Measurements from ENCODE around the gene CFAP58. TPM values are rescaled to one million over a fixed set of nuclear protein-coding genes. Genes with fewer than 3 reads are reported as not detected.

The CFAP58 gene
- total RNA-seq, 1 experiment from 2014 or later = 0.63 TPM

DNA sequence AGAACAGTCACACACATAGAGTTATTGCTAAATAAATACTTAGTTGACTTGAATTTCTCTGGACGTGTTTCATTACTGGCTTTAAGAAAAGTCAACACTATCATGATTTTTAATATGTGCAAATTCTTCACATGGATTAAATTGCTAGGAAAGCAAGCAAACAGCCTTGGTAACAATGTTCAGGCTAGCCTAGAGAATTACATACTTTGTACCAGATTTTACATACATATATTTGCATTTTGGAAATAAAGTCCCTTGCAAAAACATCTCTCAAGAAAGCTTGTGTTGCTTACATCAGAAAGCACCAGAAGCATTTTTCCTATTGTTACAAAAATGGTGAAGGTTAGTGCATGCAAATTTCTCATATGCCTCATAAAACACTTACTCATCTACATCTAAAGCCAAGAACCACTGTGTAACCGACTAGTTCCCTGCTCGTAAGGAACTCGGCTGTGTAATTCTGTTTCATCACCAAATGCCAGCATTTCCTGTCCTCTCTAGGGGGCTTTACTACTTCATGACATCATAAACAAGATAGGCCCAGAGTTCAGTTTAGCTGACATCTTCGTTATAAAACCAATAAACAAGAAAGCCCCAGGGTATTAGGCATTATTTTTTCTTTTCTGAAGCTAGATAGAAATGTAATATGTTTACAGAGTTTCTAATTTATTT lies 87.8 kb downstream of the CFAP58 start:
- H3K9me3 ChIP-seq (ENCODE audit: control insufficient read depth, low read depth, low read length) = no peaks in the 10 kb centered on the region
- no peak overlapping the region for H2BK15ac ChIP-seq (ENCODE audit: low read depth, low read length)
- no peaks in the 10 kb centered on the region for H3K23me2 ChIP-seq (ENCODE audit: insufficient read length, low read depth, low read length, poor library complexity, severe bottlenecking)
- no peak overlapping the region for H3K4ac ChIP-seq (ENCODE audit: low read depth, low read length)
- no peak overlapping the region for H3K27ac ChIP-seq (ENCODE audit: insufficient read length, low read depth, low read length)
- no peak overlapping the region for H2BK5ac ChIP-seq (ENCODE audit: insufficient read length, low read length)
- no peak overlapping the region for H3K23ac ChIP-seq (ENCODE audit: insufficient read length, low read depth, low read length)
- H3K4me1 ChIP-seq (ENCODE audit: insufficient read depth, low read length) = no peaks in the 10 kb centered on the region
- no peak overlapping the region for H2BK120ac ChIP-seq (ENCODE audit: low read depth, low read length, poor library complexity, severe bottlenecking)
- Mint-ChIP-seq H3K4me1 (peaks cover 3 to 7% of the 10 kb centered on the region in 2 experiments; a peak in 3 of 4 replicates), H3K36me3 (ENCODE audit: insufficient read depth in 1 of 3, low read depth in 3 of 3) (no peaks in the 10 kb centered on the region), H3K9me3 (no peaks in the 10 kb centered on the region), H3K4me3 (no peak overlapping the region), H3K27ac (no peak overlapping the region), H3K27me3 (ENCODE audit: low read depth) (no peaks in the 10 kb centered on the region)
- H3K56ac ChIP-seq (ENCODE audit: insufficient read length, low read depth, low read length) = no peak overlapping the region
- no peak overlapping the region for H3T11ph ChIP-seq (ENCODE audit: low read length)
- no peak overlapping the region for H4K8ac ChIP-seq (replicated peaks; ENCODE audit: insufficient read length, low read depth, low read length)
- H4K91ac ChIP-seq (ENCODE audit: insufficient read length, low read depth, low read length) = no peak overlapping the region
- TF ChIP-seq, protein P1, sequence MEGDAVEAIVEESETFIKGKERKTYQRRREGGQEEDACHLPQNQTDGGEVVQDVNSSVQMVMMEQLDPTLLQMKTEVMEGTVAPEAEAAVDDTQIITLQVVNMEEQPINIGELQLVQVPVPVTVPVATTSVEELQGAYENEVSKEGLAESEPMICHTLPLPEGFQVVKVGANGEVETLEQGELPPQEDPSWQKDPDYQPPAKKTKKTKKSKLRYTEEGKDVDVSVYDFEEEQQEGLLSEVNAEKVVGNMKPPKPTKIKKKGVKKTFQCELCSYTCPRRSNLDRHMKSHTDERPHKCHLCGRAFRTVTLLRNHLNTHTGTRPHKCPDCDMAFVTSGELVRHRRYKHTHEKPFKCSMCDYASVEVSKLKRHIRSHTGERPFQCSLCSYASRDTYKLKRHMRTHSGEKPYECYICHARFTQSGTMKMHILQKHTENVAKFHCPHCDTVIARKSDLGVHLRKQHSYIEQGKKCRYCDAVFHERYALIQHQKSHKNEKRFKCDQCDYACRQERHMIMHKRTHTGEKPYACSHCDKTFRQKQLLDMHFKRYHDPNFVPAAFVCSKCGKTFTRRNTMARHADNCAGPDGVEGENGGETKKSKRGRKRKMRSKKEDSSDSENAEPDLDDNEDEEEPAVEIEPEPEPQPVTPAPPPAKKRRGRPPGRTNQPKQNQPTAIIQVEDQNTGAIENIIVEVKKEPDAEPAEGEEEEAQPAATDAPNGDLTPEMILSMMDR (conservative IDR thresholded peaks at IDR 0.05) = no peak
- H2AFZ ChIP-seq (ENCODE audit: low read length) = no peak overlapping the region
- WGBS (ENCODE audit: extremely low coverage, insufficient read length, low lambda C conversion rate) = no CpG with 5 or more reads among the region's 5 CpGs
- no peak overlapping the region for H2BK12ac ChIP-seq (ENCODE audit: insufficient read length, low read depth, low read length)
- H3K14ac ChIP-seq (ENCODE audit: insufficient read depth, low read length) = no peak overlapping the region
- DNase-seq = no peak
- no peak overlapping the region for H3K18ac ChIP-seq (ENCODE audit: insufficient read length, low read depth, low read length)
- H2AK5ac ChIP-seq (ENCODE audit: insufficient read length, low read length) = no peak overlapping the region
- H3K79me1 ChIP-seq (ENCODE audit: insufficient read depth, low read depth, low read length, poor library complexity, severe bottlenecking) = no peaks in the 10 kb centered on the region
- H4K20me1 ChIP-seq (ENCODE audit: control insufficient read depth, insufficient read depth, insufficient read length) = no peaks in the 10 kb centered on the region
- H2BK20ac ChIP-seq (ENCODE audit: low read depth, low read length, poor library complexity, severe bottlenecking) = no peak overlapping the region
- no peaks in the 10 kb centered on the region for H3K79me2 ChIP-seq (ENCODE audit: insufficient read depth, low read length)
- H4K5ac ChIP-seq (ENCODE audit: insufficient read length, low read depth, low read length) = no peak overlapping the region
- H3K27me3 ChIP-seq (ENCODE audit: insufficient read depth, low read length) = no peaks in the 10 kb centered on the region
- no peak overlapping the region for H3K4me2 ChIP-seq (ENCODE audit: insufficient read depth, insufficient read length, low read length)
- no peak overlapping the region for H3K9ac ChIP-seq (ENCODE audit: extremely low read depth, insufficient read length, low read length)
